ENCODE measurements around the gene C11orf24. TPM values are rescaled to one million over a fixed set of nuclear protein-coding genes. Genes with fewer than 3 reads are reported as not detected.
"Not testable (repeated sequence)": the region's sequence is repeated elsewhere in the genome, so short reads cannot be mapped to it uniquely, and the experiment has no call there.

C11orf24 gene
- total RNA-seq, 1 donor from 2014 or later, result 29.4 TPM

GRCh38 chr11:68261006-68261405 is 10.8 kb downstream of the C11orf24 start:
- no peak for DNase-seq (ENCODE audit: missing footprints)
- intact Hi-C loops (cut with DNase I), result no loop called here
- ATAC-seq, result no peak

GRCh38 chr11:68260484-68260883 is 11.3 kb downstream of the C11orf24 start:
- ATAC-seq (no peak), DNase-seq (ENCODE audit: missing footprints) (no peak)
- intact Hi-C loops (cut with DNase I), result no loop called here

DNA sequence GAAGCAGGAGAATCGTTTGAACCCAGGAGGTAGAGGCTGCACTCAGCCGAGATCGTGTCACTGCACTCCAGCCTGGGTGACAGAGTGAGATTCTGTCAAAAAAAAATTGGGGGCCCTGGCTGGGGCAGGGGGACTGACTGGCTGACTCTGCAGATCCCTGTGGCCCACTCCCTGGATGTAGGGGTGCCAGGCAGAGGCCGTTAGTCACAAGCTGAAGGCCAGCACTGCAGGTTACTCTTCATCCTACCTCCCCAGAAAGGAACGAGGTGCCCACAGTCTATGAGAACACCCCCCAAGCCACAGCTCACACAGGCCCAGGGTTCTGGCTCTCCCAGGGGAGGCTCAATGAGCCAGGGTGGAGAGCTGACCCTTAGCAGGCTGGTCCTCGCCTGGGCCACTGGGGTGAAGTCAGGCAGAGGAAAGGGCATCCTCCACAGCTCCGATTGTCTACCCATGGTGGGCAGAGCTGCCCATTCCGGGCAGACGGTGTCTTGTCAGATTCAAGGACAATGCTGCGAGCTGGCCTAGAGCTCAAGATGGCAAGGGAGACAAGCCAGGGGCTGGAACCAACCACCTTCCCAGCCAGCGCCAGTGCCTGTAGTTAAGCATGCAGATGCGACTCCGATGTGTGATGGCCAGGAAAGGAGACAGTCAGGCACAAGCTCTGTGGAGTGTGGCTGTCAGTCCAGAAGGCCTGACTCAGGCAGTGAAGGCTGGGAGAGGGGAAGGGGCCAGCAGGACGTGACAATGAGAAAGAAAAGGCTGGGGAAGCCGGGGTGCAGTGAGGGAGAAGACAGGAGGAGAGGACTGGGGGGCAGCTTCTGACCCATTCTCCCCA is 12.4 kb downstream of the C11orf24 start:
- intact Hi-C loops (cut with DNase I), result no loop called here
- DNase-seq (ENCODE audit: missing footprints) (no peak), ATAC-seq (no peak)

GRCh38 chr11:68258363-68258765 is 13.4 kb downstream of the C11orf24 start:
- no peak for DNase-seq (ENCODE audit: missing footprints)
- ATAC-seq, result no peak
- intact Hi-C loops (cut with DNase I), result no loop called here

DNA sequence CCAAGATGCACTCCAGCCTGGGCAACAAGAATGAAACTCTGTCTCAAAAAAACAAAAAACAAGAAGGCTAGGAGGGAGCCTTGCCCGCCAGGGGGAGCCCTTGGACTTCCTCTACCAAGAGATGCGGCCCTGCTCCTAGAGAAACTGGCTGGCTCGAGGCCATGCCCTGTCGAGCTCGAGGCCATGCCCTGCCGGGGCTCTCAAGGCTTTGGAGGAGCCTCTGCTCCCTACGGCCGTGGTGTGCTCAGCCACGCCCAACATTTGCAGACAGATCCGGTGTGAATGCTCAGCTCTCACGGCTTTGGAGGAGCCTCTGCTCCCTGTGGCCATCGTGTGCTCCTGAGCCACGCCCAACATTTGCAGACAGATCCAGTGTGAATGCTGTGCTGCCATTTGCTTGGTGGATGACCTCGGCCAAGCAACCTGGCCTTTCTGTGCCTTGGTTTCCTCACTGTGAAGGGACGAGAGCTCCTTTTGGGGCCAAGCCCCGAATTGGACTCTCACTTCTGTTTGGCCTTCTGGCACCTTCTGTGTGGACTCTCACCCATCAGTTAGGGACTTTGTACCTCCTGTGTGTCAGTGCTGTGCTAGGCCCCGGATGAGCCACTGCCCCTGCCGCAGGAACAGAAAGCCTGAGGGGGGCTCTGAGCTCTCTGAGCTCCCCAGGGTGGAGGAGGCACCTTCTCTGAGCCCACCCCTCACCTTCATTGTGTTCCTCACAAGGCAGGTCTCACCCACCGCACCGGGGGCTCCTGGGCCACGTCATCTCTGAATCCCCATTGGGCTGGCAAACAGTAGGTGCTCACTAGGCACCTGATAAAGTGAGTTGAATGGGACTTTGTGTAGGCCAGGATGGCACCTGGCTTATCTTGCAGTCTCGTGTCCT is 14.1 kb downstream of the C11orf24 start:
- peak; percentile 98 for DNase-seq (ENCODE audit: missing footprints)
- peak; percentile 84 for ATAC-seq
- intact Hi-C loops (cut with DNase I), result loop anchor here (1.0 to 2.0 kb wide), 3 partner anchors 40 to 189 kb away; no protein-coding TSS in a partner anchor

GRCh38 chr11:68256331-68256741 is 15.4 kb downstream of the C11orf24 start:
- ATAC-seq (peak; percentile 39), DNase-seq (ENCODE audit: missing footprints) (no peak)

GRCh38 chr11:68255526-68255925 is 16.2 kb downstream of the C11orf24 start:
- DNase-seq (ENCODE audit: missing footprints), result no peak
- ATAC-seq, result no peak

More at GRCh38 chr11:68256331-68256741, 15.4 kb downstream of the C11orf24 start:
- intact Hi-C loops (cut with DNase I), result loop anchor here (2.0 kb wide), 1 partner anchor 190 kb away; no protein-coding TSS in a partner anchor

DNA sequence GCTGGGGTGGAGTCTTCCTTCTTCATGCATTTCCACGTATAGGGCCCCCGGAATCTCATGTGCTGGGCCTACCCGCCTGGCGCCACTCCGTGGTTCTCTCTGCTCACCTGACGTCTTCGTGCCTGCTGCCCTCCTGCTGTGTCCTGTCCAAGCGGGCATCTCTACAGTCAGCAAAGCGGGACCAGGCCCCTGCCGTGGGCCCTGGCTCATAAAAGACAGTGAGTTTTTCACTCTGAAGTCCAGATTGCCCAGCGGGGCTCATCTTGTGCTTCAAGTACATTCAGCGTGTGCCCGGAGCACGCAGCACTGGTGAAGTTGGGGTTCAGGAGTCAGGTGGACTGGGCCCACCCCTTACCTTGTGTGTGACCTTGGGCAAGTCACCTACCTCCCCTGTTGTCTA is 17.4 kb downstream of the C11orf24 start:
- ATAC-seq (no peak), DNase-seq (ENCODE audit: missing footprints) (peak; percentile 68)
- intact Hi-C loops (cut with DNase I), result no loop called here

More at GRCh38 chr11:68255526-68255925, 16.2 kb downstream of the C11orf24 start:
- intact Hi-C loops (cut with DNase I), result no loop called here

- ATAC-seq (no peak), DNase-seq (ENCODE audit: missing footprints) (no peak)
- intact Hi-C loops (cut with DNase I), result no loop called here
Measured at GRCh38 chr11:68251765-68252164, 20.0 kb downstream of the C11orf24 start.

DNA sequence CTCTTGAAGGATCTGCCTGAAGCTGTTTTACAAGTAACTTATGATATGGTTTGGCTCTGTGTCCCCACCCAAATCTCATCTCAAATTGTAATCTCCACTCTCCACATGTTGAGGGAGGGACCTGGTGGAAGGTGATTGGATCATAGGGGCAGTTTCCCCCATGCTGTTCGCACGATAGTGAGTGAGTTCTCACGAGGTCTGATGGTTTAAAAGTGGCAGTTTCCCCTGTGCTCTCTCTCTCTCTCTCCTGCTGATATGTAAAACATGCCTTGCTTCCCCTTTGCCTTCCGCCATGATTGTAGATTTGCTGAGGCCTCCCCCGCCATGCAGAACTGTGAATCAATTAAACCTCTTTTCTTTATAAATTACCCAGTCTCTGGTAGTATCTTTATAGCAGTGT is 26.9 kb downstream of the C11orf24 start:
- intact Hi-C loops (cut with DNase I); ATAC-seq; DNase-seq (ENCODE audit: missing footprints): not testable (repeated sequence)

- intact Hi-C loops (cut with DNase I); ATAC-seq; DNase-seq (ENCODE audit: missing footprints): not testable (repeated sequence)
Measured at GRCh38 chr11:68243847-68244246, 27.9 kb downstream of the C11orf24 start.

DNA sequence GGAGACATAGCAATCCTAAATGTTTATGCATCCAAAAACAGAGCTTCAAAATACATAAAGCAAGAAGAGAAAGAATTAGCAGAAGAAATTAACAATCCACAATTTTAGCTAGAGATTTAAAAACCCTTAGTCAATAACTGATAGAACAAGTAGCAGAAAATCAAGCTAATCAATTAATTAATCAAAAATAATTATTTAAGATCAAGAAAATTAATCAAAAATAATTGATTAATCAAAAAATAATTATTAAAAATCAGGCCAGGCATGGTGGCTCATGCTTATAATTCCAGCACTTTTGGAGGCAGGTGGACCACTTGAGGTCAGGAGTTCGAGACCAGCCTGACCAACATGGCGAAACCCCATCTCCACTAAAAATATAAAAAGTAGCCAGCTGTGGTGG is 29.2 kb downstream of the C11orf24 start:
- no peak for DNase-seq (ENCODE audit: missing footprints)
- intact Hi-C loops (cut with DNase I), result no loop called here
- no peak for ATAC-seq

DNA sequence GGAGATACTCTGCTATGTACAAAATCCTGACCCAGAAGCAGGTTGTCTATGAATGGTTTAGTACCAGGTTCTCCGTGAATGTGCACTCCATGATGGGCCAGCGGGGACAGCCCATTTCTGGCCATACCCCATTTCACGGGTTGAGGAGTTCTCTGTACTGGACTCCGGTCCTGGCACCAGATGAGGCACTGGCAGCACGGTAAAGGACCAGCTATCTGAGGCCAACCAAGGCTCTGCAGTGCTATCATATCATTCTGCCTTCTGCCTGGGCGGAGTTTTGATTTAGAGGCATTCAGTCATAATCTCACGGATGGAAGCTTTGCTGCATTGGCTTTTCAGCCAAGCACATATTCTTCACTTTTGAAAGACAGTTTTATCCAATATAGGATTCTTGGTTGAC is 40.2 kb downstream of the C11orf24 start:
- intact Hi-C loops (cut with DNase I), result no loop called here
- DNase-seq (ENCODE audit: missing footprints) (no peak), ATAC-seq (no peak)

GRCh38 chr11:68229601-68230000 is 42.2 kb downstream of the C11orf24 start:
- intact Hi-C loops (cut with DNase I), result no loop called here
- DNase-seq (ENCODE audit: missing footprints) (no peak), ATAC-seq (no peak)

GRCh38 chr11:68226421-68226820 is 45.4 kb downstream of the C11orf24 start:
- intact Hi-C loops (cut with DNase I), result no loop called here
- ATAC-seq, result no peak
- DNase-seq (ENCODE audit: missing footprints), result no peak

DNA sequence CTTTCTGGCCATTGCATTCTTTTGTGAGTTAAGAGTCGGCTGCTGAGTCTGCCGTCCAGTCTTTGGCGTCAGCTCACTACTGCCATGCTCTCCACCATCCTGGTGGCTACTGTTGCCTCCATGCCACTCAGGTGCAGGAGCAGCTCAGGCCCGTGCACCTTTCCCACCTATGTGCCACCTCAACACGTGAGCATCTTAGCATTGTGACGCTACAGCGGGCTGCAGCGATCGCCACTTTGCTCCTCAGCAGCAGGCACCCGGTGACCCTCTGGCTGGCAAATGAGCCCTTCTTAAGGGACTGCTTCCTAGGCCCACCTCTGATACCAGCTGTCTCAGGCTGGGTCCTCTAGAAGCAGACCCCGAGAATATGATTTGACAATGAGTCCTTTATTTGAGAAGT is 47.2 kb downstream of the C11orf24 start:
- ATAC-seq, result no peak
- no peak for DNase-seq (ENCODE audit: missing footprints)
- intact Hi-C loops (cut with DNase I), result no loop called here

GRCh38 chr11:68223275-68223674 is 48.5 kb downstream of the C11orf24 start:
- intact Hi-C loops (cut with DNase I), result no loop called here
- no peak for DNase-seq (ENCODE audit: missing footprints)
- ATAC-seq, result no peak

DNA sequence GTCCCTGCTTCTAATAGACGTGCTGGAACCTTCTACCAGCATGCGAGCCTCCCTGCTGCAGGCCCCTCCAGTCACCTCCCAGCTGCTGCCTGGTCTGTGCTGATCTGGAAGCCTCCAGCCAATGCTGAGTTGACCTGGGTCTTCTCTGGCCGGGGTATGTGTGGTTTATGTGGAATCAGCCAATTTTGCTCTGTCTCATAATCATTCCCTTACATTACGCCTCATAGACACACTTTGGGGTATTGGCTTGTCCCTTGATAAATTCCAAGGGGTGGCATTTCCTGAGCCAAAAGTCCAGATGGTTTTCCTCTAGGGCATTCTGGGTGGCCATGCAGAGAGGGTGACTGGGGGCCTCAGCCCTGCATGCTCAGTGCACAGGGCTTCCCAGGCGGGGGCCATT is 50.4 kb downstream of the C11orf24 start:
- no peak for DNase-seq (ENCODE audit: missing footprints)
- ATAC-seq, result no peak
- intact Hi-C loops (cut with DNase I), result no loop called here

DNA sequence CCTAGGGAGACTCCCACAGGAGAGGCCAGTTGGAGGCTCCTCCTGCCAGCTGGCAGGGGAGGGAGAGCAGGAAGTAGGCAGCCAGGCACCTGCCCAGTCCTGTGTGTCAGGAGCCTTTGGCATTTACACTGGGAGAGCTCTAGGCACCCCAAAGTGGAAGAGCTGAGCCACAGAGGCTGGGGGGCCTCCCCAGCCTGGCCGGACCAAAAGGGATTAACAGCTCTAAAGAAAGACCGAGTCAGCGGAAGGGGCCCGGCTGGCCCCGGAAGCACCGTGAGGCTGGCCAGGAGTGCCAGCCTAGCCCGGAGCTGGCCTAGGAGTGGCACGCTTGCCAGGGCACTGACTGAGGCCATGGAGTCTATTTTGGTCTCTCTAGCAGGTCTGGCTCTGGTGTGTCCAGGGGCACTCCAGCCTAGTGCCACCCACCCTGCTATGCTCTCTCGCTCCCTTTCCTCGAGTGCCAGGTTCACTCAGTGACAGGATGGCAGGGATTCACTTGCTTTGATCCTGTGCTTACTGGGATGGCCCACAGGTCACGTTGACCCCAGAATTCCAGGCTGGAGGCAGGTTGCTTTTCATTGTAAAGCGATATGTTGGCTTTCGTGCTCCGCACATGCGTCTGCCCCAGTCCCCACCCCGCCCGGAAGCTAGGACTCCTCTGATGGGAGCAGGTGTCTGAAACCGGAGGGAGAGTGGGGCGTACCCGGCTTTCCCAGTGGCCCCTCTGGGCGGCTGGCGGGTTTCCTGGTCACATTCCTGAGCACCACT is 55.4 kb downstream of the C11orf24 start:
- ATAC-seq, result peak; percentile 62
- intact Hi-C loops (cut with DNase I), result no loop called here
- no peak for DNase-seq (ENCODE audit: missing footprints)

All from Right ventricle myocardium inferior (tissue), 1 donor.